OCI-LY7 (cell line): Measurements from ENCODE around the gene RAD51. TPM values are rescaled to one million over a fixed set of nuclear protein-coding genes. Genes with fewer than 3 reads are reported as not detected.

Experiments
- BruUV-seq: library from RNA; stranded (reverse); fragments of 400-500 nt; replicated peaks from 2 replicates; lab custom pipeline; 2021; lab: Mats Ljungman, UMichigan
- CTCF ChIA-PET: fragments of 300-600 bp; sonication (Branson Sonifier 250); formaldehyde crosslinking; loops from one replicate; lab custom pipeline; 2022; ENCODE audit warnings: antibody characterized with exemption; ENCODE audit not compliant: unreplicated experiment; lab: Charles Lee
- POLR2A ChIA-PET: fragments of 300-600 bp; sonication (Branson Sonifier 250); formaldehyde crosslinking; loops from one replicate; lab custom pipeline; 2022; ENCODE audit warnings: antibody characterized with exemption; lab: Charles Lee
- DNase-seq: peaks from one replicate; pipeline ENCODE4 v3.0.0-alpha.2; 2015; ENCODE audit warnings: low spot score
- H2AFZ ChIP-seq: fragments of 200-600 bp; sonication (generic), shearing (Covaris generic); 2 replicates; pipeline ENCODE4 v1.6.1; 2014; ENCODE audit warnings: mild to moderate bottlenecking, antibody characterized with exemption, low read length, moderate library complexity
- H3K27ac ChIP-seq: fragments of 200-600 bp; sonication (generic); 2 replicates; pipeline ENCODE4 v1.5.1; 2014; ENCODE audit warnings: mixed run types, low read depth, mild to moderate bottlenecking, moderate library complexity, low read length, inconsistent platforms; ENCODE audit not compliant: poor library complexity, severe bottlenecking
- H3K36me3 ChIP-seq: fragments of 200-600 bp; sonication (generic); 2 replicates; pipeline ENCODE4 v1.6.1; 2014; ENCODE audit warnings: mild to moderate bottlenecking, antibody characterized with exemption, low read length, moderate library complexity, mixed read lengths; ENCODE audit not compliant: insufficient read depth
- H3K4me1 ChIP-seq: fragments of 200-600 bp; sonication (generic); 2 replicates; pipeline ENCODE4 v1.5.1; 2014; ENCODE audit warnings: mild to moderate bottlenecking, low read length; ENCODE audit not compliant: insufficient read depth, poor library complexity, severe bottlenecking
- H3K4me2 ChIP-seq: fragments of 200-600 bp; sonication (generic); 2 replicates; pipeline ENCODE4 v1.6.1; 2014; ENCODE audit warnings: mild to moderate bottlenecking, low read length
- H3K4me3 ChIP-seq: fragments of 200-600 bp; sonication (generic); 2 replicates; pipeline ENCODE4 v1.5.1; 2014; ENCODE audit warnings: mild to moderate bottlenecking, low read depth, low read length; ENCODE audit not compliant: poor library complexity, severe bottlenecking
- H3K79me2 ChIP-seq: fragments of 200-600 bp; sonication (generic); 2 replicates; pipeline ENCODE4 v1.6.1; 2016; ENCODE audit warnings: low read depth, mild to moderate bottlenecking, low read length, moderate library complexity, mixed read lengths; ENCODE audit not compliant: insufficient read depth
- H3K9me2 ChIP-seq: fragments of 200-600 bp; sonication (generic); 2 replicates; pipeline ENCODE4 v1.6.1; 2016; ENCODE audit warnings: mild to moderate bottlenecking, low read length, mixed read lengths; ENCODE audit not compliant: insufficient read depth
- H3K9me3 ChIP-seq: fragments of 200-600 bp; sonication (generic); 2 replicates; pipeline ENCODE4 v1.6.1; 2014; ENCODE audit warnings: mild to moderate bottlenecking, mixed run types, low read length, mixed read lengths
- H4K20me1 ChIP-seq: fragments of 200-600 bp; sonication (generic); 2 replicates; pipeline ENCODE4 v1.6.1; 2014; ENCODE audit warnings: mild to moderate bottlenecking, antibody characterized with exemption, low read length, moderate library complexity, mixed read lengths; ENCODE audit not compliant: insufficient read depth
- CTCF ChIP-seq: fragments of 200-600 bp; sonication (generic); conservative IDR thresholded peaks from 2 replicates; pipeline ENCODE4 v1.5.1; 2014; ENCODE audit warnings: mild to moderate bottlenecking, antibody characterized with exemption, low read length, moderate library complexity, mixed read lengths
- EZH2phosphoT487 ChIP-seq: fragments of 200-600 bp; sonication (generic); IDR thresholded peaks from 2 replicates; pipeline ENCODE4 v1.6.1; 2018; ENCODE audit warnings: low read depth, borderline replicate concordance, mild to moderate bottlenecking, mixed run types, antibody characterized with exemption, low read length, moderate library complexity, mixed read lengths
- intact Hi-C: fragments of 100-400 bp; cut with micrococcal nuclease; formaldehyde crosslinking; loops from one replicate; pipeline ENCODE4 v1.10.0; 2022; ENCODE audit not compliant: unreplicated experiment
- total RNA-seq, 2 experiments: library from RNA; depleted of rRNA in 1 of 2; stranded (reverse); fragments of >200 nt in 1 of 2; shearing (Covaris generic) in 1 of 2; gene quantifications; 2 replicates each; pipeline ENCODE4 v1.2.3, GENCODE V29; 2014 to 2022

Gene RAD51
- total RNA-seq, 2 experiments from 2014 or later = 45.8 to 86.8 TPM

GRCh38 chr15:40688932-40689799 lies 5.8 kb upstream of the RAD51 start:
- H3K4me2 ChIP-seq = no peak overlapping the region
- peaks cover 10% of the 10 kb centered on the region for H3K4me1 ChIP-seq
- TF ChIP-seq CTCF (no peak), EZH2phosphoT487 (no peak)
- no peak overlapping the region for H2AFZ ChIP-seq
- H3K27ac ChIP-seq = no peak overlapping the region
- no peaks in the 10 kb centered on the region for H3K79me2 ChIP-seq
- H3K36me3 ChIP-seq = peaks cover 6% of the 10 kb centered on the region; the same call in 1 of the 2 replicates
- DNase-seq = no peak
- no peaks in the 10 kb centered on the region for H3K9me2 ChIP-seq
- ChIA-PET CTCF (interaction anchor here (0.6 kb wide), 1 partner anchor 205 kb away, joined by 5 read pairs; no protein-coding TSS in a partner anchor), POLR2A (no interaction called here)
- no peaks in the 10 kb centered on the region for H4K20me1 ChIP-seq
- intact Hi-C loops = no loop called here
- BruUV-seq = no TSS peak
- no peak overlapping the region for H3K4me3 ChIP-seq
- no peaks in the 10 kb centered on the region for H3K9me3 ChIP-seq

GRCh38 chr15:40691737-40692136 lies 3.2 kb upstream of the RAD51 start:
- Histone ChIP-seq H2AFZ (no peak overlapping the region), H3K36me3 (peaks cover 14% of the 10 kb centered on the region; the same call in 1 of the 2 replicates), H3K4me1 (peaks cover 17% of the 10 kb centered on the region), H3K4me2 (no peak overlapping the region), H3K27ac (no peak overlapping the region), H3K4me3 (no peak overlapping the region), H3K9me2 (no peaks in the 10 kb centered on the region), H3K9me3 (no peaks in the 10 kb centered on the region), H3K79me2 (peaks cover 15% of the 10 kb centered on the region), H4K20me1 (peaks cover 8% of the 10 kb centered on the region)
- no peak for TF ChIP-seq EZH2phosphoT487
- no peak for TF ChIP-seq CTCF
- ChIA-PET POLR2A (no interaction called here), CTCF (no interaction called here)
- no TSS peak for BruUV-seq
- intact Hi-C loops = no loop called here
- no peak for DNase-seq
